22Rv1 (cell line): ENCODE measurements around the gene KAZN.

Experiments
- H3K27ac ChIP-seq: fragments of 450-650 bp; 2 replicates; pipeline ENCODE4 v1.5.1; 2017
- CTCF ChIP-seq: fragments of 450-650 bp; IDR thresholded peaks from 2 replicates; pipeline ENCODE4 v1.5.1; 2017; ENCODE audit warnings: mild to moderate bottlenecking
- ZFX ChIP-seq: fragments of 450-650 bp; IDR thresholded peaks from 2 replicates; pipeline ENCODE4 v1.6.1; 2017; ENCODE audit warnings: antibody characterized with exemption, borderline replicate concordance

Gene KAZN

GRCh38 chr1:14844923-14845617 lies 246.6 kb downstream of the KAZN start:
- TF ChIP-seq ZFX (no peak), CTCF (no peak)
- H3K27ac ChIP-seq = no peak overlapping the region

GRCh38 chr1:14845851-14846250 lies 247.4 kb downstream of the KAZN start:
- H3K27ac ChIP-seq = no peak overlapping the region
- TF ChIP-seq CTCF = no peak
- no peak for TF ChIP-seq ZFX

- H3K27ac ChIP-seq = no peak overlapping the region
These were observed 248.2 kb downstream of the KAZN start for GRCh38 chr1:14846688-14847087.

GRCh38 chr1:14848203-14848602 lies 249.7 kb downstream of the KAZN start:
- no peak overlapping the region for H3K27ac ChIP-seq
- TF ChIP-seq CTCF (no peak), ZFX (no peak)

More at GRCh38 chr1:14846688-14847087, 248.2 kb downstream of the KAZN start:
- no peak for TF ChIP-seq ZFX
- no peak for TF ChIP-seq CTCF

- TF ChIP-seq CTCF = no peak
- no peak for TF ChIP-seq ZFX
- H3K27ac ChIP-seq = no peak overlapping the region
These were observed 250.1 kb downstream of the KAZN start for GRCh38 chr1:14848625-14849024.

GRCh38 chr1:14849038-14849437 lies 250.6 kb downstream of the KAZN start:
- no peak for TF ChIP-seq CTCF
- no peak for TF ChIP-seq ZFX
- H3K27ac ChIP-seq = no peak overlapping the region

GRCh38 chr1:14850563-14850962 lies 252.1 kb downstream of the KAZN start:
- H3K27ac ChIP-seq = no peak overlapping the region
- TF ChIP-seq ZFX = no peak
- TF ChIP-seq CTCF = no peak
